Measurements from ENCODE around the gene FBXL14. TPM values are rescaled to one million over a fixed set of nuclear protein-coding genes. Genes with fewer than 3 reads are reported as not detected.

Gene FBXL14
- total and polyA plus RNA-seq, 2 of the 13 experiments (the other 11 are each of a cell fraction or from before 2014, with no cell fraction given), result 7.0 to 7.4 TPM

DNA sequence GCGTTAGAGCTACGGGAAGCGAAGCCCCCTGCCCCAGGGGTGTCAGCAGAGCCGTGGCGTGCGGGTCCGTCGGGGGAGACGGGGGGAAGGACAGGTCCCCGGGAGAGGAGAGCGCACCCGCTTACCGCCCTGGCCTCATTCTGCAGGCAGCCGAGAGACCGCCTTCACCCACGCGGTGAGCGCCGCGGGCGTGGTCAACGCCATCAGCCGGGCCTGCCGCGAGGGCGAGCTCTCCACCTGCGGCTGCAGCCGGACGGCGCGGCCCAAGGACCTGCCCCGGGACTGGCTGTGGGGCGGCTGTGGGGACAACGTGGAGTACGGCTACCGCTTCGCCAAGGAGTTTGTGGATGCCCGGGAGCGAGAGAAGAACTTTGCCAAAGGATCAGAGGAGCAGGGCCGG lies 45.2 kb upstream of the FBXL14 start:
- Histone ChIP-seq H3K79me2 (ENCODE audit: insufficient read depth, low read length) (no peaks in the 10 kb centered on the region), H3K4me2 (ENCODE audit: low read depth, low read length) (no peak overlapping the region), H3K4me1 (ENCODE audit: insufficient read depth, low read length) (peaks cover 16% of the 10 kb centered on the region), H3K27me3 (ENCODE audit: control insufficient read depth in 1 of 2, insufficient read depth in 2 of 2, low read length in 2 of 2) (peaks cover 6 to 50% of the 10 kb centered on the region in 2 experiments), H3K9me3 (ENCODE audit: low read length) (no peaks in the 10 kb centered on the region), H3K36me3 (replicated peaks in 1 of 2; ENCODE audit: control insufficient read depth in 1 of 2, insufficient read depth in 2 of 2, low read length in 2 of 2) (no peaks in the 10 kb centered on the region), H3K27ac (ENCODE audit: extremely low read length, insufficient read depth, low read length) (no peak overlapping the region), H3K4me3 (replicated peaks in 1 of 3; ENCODE audit: insufficient read depth in 1 of 3, low read depth in 2 of 3, low read length in 3 of 3) (no peak overlapping the region), H4K20me1 (ENCODE audit: insufficient read depth, low read length) (no peaks in the 10 kb centered on the region), H2AFZ (ENCODE audit: low read length) (no peak overlapping the region), H3K9ac (ENCODE audit: insufficient read depth, low read depth, low read length) (no peak overlapping the region)
- ATAC-seq (no peak), FAIRE-seq (no peak), DNase-seq (ENCODE audit: low spot score) (no peak)
- BruUV-seq (replicated peaks), result no TSS peak
- intact Hi-C loops (cut with micrococcal nuclease; ENCODE audit: unreplicated experiment) (no loop called here), in situ Hi-C loops (cut with HindIII; ENCODE audit: extremely low pct_ligation_motif_present, low pct_unique_long_range_greater_than_20kb) (no loop called here)
- no peak for TF ChIP-seq ZNF557 (CRISPR knock-in tag; IDR thresholded peaks at IDR 0.05)
- no peak for TF ChIP-seq FOSL1 (CRISPR knock-in tag; IDR thresholded peaks at IDR 0.05; ENCODE audit: borderline replicate concordance)
- TF ChIP-seq MEF2D (CRISPR knock-in tag; IDR thresholded peaks at IDR 0.05), result no peak
- TF ChIP-seq SMAD1 (CRISPR knock-in tag; IDR thresholded peaks at IDR 0.05; ENCODE audit: borderline replicate concordance, low read depth), result no peak
- no peak for TF ChIP-seq NRL (CRISPR knock-in tag; IDR thresholded peaks at IDR 0.05; ENCODE audit: borderline replicate concordance)
- no peak for TF ChIP-seq PCBP2 (optimal IDR thresholded peaks at IDR 0.05; ENCODE audit: low read depth, low read length, poor library complexity, severe bottlenecking)
- TF ChIP-seq RARA (CRISPR knock-in tag; IDR thresholded peaks at IDR 0.05), result no peak
- TF ChIP-seq YY1 (IDR thresholded peaks at IDR 0.05; ENCODE audit: insufficient read depth, insufficient replicate concordance, low read depth, low read length), result no peak
- TF ChIP-seq ZNF547 (CRISPR knock-in tag; IDR thresholded peaks at IDR 0.05), result no peak
- TF ChIP-seq TBX2 (CRISPR knock-in tag; IDR thresholded peaks at IDR 0.05; ENCODE audit: borderline replicate concordance), result no peak
- TF ChIP-seq ETV5 (CRISPR knock-in tag; IDR thresholded peaks at IDR 0.05; ENCODE audit: borderline replicate concordance), result no peak
- TF ChIP-seq THAP11 (CRISPR knock-in tag; IDR thresholded peaks at IDR 0.05), result no peak
- no peak for TF ChIP-seq ZNF329 (CRISPR knock-in tag; IDR thresholded peaks at IDR 0.05; ENCODE audit: low read depth)
- TF ChIP-seq ZNF790 (CRISPR knock-in tag; IDR thresholded peaks at IDR 0.05; ENCODE audit: borderline replicate concordance), result no peak
- no peak for TF ChIP-seq ZNF781 (CRISPR knock-in tag; IDR thresholded peaks at IDR 0.05; ENCODE audit: borderline replicate concordance, not compliant biosample characterization)
- no peak for TF ChIP-seq ZNF782 (CRISPR knock-in tag; IDR thresholded peaks at IDR 0.05; ENCODE audit: borderline replicate concordance)
- no peak for TF ChIP-seq NCOA5 (CRISPR knock-in tag; IDR thresholded peaks at IDR 0.05)
- no peak for TF ChIP-seq ZNF232 (CRISPR knock-in tag; IDR thresholded peaks at IDR 0.05; ENCODE audit: borderline replicate concordance)
- ChIA-PET CTCF (ENCODE audit: low intra/inter-chr PET ratio, low total read pairs) (no interaction called here), POLR2A (no interaction called here)
- 73% methylated on average over 19 of the region's 40 CpGs for WGBS (ENCODE audit: low lambda C conversion rate)

All from HepG2 (cell line).